ENCODE results near the gene DPH6.

GRCh38 chr15:35329521-35329961 lies 216.4 kb downstream of the DPH6 start:
- TF ChIP-seq EZH2 (IDR thresholded peaks at IDR 0.05; ENCODE audit: insufficient read depth, poor library complexity, severe bottlenecking) (no peak), EZH2phosphoT487 (IDR thresholded peaks at IDR 0.05; ENCODE audit: insufficient read depth, low read depth) (no peak)
